Cardiac muscle cell (in vitro differentiated cells and primary cell): ENCODE data around the gene SHLD3. TPM values are rescaled to one million over a fixed set of nuclear protein-coding genes. Genes with fewer than 3 reads are reported as not detected.
"Not testable (repeated sequence)": the region's sequence is repeated elsewhere in the genome, so short reads cannot be mapped to it uniquely, and the experiment has no call there.

Source experiments
- DNase-seq, 2 donors: peaks; one replicate each; pipeline versions ENCODE4 v3.0.0 to v3.0.0-alpha.2; 2010 to 2017; ENCODE audit warnings: low read depth in 1 of 2, low spot score in 1 of 2
- H3K27ac ChIP-seq: fragments of 200-600 bp; sonication (generic); 2 replicates; pipeline ENCODE4 v1.5.1; 2016
- H3K27me3 ChIP-seq: fragments of 200-600 bp; sonication (generic); 2 replicates; pipeline ENCODE4 v1.6.0; 2016; ENCODE audit warnings: control low read depth
- H3K36me3 ChIP-seq: fragments of 200-600 bp; sonication (generic); 2 replicates; pipeline ENCODE4 v1.5.1; 2016; ENCODE audit warnings: control low read depth
- H3K4me1 ChIP-seq: fragments of 200-600 bp; sonication (generic); 2 replicates; pipeline ENCODE4 v1.8.1; 2017; ENCODE audit warnings: low read depth, mild to moderate bottlenecking, mixed run types
- H3K4me3 ChIP-seq: fragments of 200-600 bp; sonication (generic); 2 replicates; pipeline ENCODE4 v1.5.1; 2016; ENCODE audit warnings: mild to moderate bottlenecking
- H3K9me3 ChIP-seq: fragments of 200-600 bp; sonication (generic); 2 replicates; pipeline ENCODE4 v1.5.1; 2017; ENCODE audit warnings: low read depth, mild to moderate bottlenecking, control low read depth
- polyA plus RNA-seq: library from polyadenylated mRNA; unstranded; fragments of >200 nt; fragmentation: Nextera tagmentation; extraction: Ambion mirVana; gene quantifications from 2 replicates; pipeline ENCODE4 v1.2.1, GENCODE V29; 2016
- total RNA-seq: library from RNA; depleted of rRNA; stranded (reverse); fragments of >200 nt; gene quantifications from 2 replicates; pipeline ENCODE4 v1.2.3, GENCODE V29; 2016
- TF ChIP-seq, protein P1 (sequence below): IDR thresholded peaks from 2 replicates; pipeline ENCODE4 v1.5.1; 2012; ENCODE audit warnings: low read depth, mild to moderate bottlenecking, low read length

Gene SHLD3, protein sequence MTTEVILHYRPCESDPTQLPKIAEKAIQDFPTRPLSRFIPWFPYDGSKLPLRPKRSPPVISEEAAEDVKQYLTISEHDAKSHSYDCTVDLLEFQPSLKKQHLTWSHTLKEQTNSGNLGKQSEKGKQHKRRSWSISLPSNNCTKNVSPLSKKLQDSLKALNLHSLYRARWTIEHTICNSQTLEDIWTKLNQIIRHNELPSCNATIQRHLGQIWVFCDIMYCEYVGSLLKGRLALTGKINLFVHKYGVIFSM
- 1.2 and 1.5 TPM in 2 replicates for total RNA-seq
- polyA plus RNA-seq: 1.7 and 2.9 TPM in 2 replicates

DNA sequence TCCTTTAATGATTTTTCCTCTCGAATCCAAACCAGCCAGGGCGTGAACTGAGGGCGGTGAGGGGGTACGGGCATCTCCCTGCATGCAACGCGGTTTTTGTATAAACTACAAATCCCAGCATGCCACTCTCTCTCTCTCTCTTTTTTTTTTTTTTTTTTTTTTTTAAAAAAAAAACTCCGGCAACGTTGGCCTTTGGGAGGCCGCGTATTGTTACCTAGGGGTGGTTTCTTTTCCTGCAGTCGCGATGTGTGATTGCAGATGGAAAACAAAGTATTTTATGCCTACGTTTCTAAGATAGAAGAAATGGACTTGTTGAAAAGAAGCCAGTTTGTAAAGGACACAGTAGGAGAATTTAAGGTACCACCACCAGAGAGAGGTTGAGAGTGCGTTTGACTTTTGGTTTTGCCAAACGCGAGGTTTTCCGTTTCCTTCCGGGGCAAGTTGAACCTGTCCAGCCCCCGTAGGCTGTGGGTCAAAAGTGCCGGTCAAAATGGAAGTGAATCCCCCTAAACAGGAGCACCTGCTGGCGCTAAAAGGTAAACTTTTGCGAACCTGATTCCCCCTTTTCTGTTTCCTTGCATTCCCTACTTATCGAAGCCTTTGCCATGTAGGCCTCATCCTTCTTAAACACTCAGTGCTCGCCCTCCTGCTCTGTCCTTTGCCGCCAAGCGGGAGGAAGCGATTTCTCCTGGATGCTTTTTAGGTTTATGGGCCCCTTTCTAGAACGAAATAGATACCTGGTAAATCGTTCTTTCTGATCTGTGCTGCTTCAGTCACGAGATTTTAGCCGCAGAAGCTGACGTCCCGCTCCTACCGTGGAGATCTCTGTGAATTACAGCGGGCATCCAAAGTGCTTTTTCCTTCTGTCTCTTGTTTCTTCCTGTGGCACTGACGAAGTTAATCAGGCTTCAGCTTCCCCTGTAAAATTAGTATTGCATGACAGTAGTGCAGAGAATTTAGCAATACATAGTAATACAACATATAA lies at the start of gene SHLD3, which contains the start of gene TRAPPC13:
SHLD3 (plus strand) TSS at position 457 of the 985 bp plus-strand sequence. CDS start 4,561 bp downstream, outside the sequence.
TRAPPC13 (plus strand) TSS at position 457 of the 985 bp plus-strand sequence; CDS start at position 491, 34 bp downstream.
- peaks cover 14% of the 10 kb centered on the region for H3K4me1 ChIP-seq
- H3K4me3 ChIP-seq: peak within 1 kb of the TSS; percentile 85
- H3K27ac ChIP-seq: peak within 1 kb of the TSS; percentile 87
- DNase-seq: peak; percentile 89 to 90
- H3K36me3 ChIP-seq: peaks cover 3% of the 10 kb centered on the region
- no peaks in the 10 kb centered on the region for H3K27me3 ChIP-seq
- H3K9me3 ChIP-seq: no peaks in the 10 kb centered on the region
- TF ChIP-seq, protein P1, sequence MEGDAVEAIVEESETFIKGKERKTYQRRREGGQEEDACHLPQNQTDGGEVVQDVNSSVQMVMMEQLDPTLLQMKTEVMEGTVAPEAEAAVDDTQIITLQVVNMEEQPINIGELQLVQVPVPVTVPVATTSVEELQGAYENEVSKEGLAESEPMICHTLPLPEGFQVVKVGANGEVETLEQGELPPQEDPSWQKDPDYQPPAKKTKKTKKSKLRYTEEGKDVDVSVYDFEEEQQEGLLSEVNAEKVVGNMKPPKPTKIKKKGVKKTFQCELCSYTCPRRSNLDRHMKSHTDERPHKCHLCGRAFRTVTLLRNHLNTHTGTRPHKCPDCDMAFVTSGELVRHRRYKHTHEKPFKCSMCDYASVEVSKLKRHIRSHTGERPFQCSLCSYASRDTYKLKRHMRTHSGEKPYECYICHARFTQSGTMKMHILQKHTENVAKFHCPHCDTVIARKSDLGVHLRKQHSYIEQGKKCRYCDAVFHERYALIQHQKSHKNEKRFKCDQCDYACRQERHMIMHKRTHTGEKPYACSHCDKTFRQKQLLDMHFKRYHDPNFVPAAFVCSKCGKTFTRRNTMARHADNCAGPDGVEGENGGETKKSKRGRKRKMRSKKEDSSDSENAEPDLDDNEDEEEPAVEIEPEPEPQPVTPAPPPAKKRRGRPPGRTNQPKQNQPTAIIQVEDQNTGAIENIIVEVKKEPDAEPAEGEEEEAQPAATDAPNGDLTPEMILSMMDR: no peak

DNA sequence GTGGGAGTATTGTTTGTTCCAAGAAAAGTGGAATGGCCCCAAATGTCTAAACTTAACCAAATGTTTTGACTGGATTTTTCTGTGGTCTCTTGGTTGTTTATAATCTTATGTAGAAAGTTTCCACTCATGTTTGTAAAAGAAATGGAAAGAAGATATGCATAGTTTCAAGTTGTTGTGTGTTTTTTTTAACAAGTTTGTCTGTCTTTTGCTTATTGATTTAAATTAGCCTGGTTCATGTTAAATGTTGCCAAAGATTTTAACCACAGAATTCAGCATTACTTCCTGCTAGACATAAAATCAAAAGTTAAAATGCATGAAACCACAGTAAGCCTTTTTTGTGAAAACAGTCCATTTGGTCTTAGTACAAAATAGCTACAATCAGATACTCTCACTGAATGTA lies 47.7 kb upstream of the SHLD3 start:
- H3K27me3 ChIP-seq: no peaks in the 10 kb centered on the region
- no peak overlapping the region for H3K27ac ChIP-seq
- no peak for DNase-seq
- TF ChIP-seq, protein P1: no peak
- H3K36me3 ChIP-seq: peaks cover 27% of the 10 kb centered on the region
- no peak overlapping the region for H3K4me3 ChIP-seq
- no peaks in the 10 kb centered on the region for H3K9me3 ChIP-seq
- H3K4me1 ChIP-seq: no peaks in the 10 kb centered on the region

DNA sequence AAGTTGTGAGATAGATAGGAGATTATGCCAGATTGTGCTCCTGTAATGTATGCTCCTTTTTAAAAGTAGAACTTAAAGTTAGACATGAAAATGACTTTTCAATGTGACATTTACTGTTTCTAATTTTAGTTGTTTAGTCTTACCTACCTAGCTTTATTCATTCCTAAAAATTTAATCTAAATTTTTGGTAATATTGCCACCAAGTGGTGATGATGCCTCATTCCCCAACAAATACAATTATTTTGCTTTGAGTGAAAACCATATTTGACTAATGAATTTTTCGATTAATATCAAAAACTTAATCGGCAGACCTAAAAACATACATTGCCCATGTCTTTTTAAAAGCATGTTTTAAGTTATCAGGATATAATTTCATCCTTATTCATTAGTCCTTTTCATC lies 36.1 kb upstream of the SHLD3 start:
- Histone ChIP-seq H3K27ac (no peak overlapping the region), H3K9me3 (no peaks in the 10 kb centered on the region), H3K4me3 (no peak overlapping the region), H3K27me3 (no peaks in the 10 kb centered on the region), H3K36me3 (peaks cover 84% of the 10 kb centered on the region), H3K4me1 (no peaks in the 10 kb centered on the region)
- TF ChIP-seq, protein P1: no peak
- no peak for DNase-seq

DNA sequence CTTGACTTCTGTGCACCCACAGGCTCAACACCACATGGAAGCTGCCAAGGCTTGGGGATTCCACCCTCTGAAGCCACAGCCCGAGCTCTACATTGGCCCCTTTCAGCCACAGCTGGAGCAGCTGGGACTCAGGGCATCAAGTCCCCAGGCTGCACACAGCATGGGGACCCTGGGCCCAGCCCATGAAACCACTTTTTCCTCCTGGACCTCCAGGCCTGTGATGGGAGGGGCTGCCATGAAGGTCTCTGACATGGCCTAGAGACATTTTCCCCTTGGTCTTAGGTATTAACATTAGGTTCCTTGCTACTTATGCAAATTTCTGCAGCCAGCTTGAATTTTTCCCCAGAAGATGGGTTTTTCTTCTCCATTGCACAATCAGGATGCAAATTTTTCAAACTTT lies 23.1 kb upstream of the SHLD3 start:
- not testable (repeated sequence) for H3K4me1 ChIP-seq, H3K4me3 ChIP-seq, DNase-seq, H3K27ac ChIP-seq, H3K9me3 ChIP-seq, H3K27me3 ChIP-seq
- peaks cover 61% of the 10 kb centered on the region for H3K36me3 ChIP-seq

DNA sequence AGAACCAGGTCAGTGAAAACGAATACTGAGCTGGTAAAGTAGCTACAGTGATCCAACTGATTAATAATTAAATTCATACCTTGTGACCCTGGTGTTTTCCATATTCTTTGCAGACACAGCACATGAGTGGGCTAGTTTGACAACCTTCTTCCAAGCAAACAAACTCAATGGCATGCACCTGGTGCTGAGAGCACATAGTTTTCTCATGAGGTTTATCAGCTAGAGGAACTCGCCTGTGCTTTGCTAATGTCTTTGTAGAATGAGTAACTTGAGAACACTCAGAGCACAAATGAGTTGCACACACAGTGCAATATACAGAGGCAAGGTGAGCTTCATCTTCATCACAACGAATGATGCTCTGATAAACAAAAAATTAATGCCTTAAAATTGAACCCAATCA lies 13.3 kb upstream of the SHLD3 start:
- peaks cover 68% of the 10 kb centered on the region for H3K36me3 ChIP-seq
- no peaks in the 10 kb centered on the region for H3K27me3 ChIP-seq
- no peaks in the 10 kb centered on the region for H3K4me1 ChIP-seq
- no peak for DNase-seq
- no peak overlapping the region for H3K27ac ChIP-seq
- H3K4me3 ChIP-seq: no peak overlapping the region
- no peaks in the 10 kb centered on the region for H3K9me3 ChIP-seq
- TF ChIP-seq, protein P1: no peak
